Loucy (cell line): ENCODE data around the gene QRFP.

Source experiments
- H2AFZ ChIP-seq: fragments of 200-600 bp; sonication (generic); 2 replicates; pipeline ENCODE4 v1.6.0; 2016; ENCODE audit warnings: antibody characterized with exemption, mild to moderate bottlenecking, low read length, moderate library complexity
- H3F3A ChIP-seq: fragments of 200-600 bp; 2 replicates; pipeline ENCODE4 v1.6.0; 2016; ENCODE audit warnings: antibody characterized with exemption, low read depth, mild to moderate bottlenecking
- H3K27me3 ChIP-seq: fragments of 200-600 bp; sonication (generic); 2 replicates; pipeline ENCODE4 v1.6.1; 2014; ENCODE audit warnings: low read length, mild to moderate bottlenecking; ENCODE audit not compliant: insufficient read depth, poor library complexity, severe bottlenecking
- H3K36me3 ChIP-seq: fragments of 200-600 bp; sonication (generic); 2 replicates; pipeline ENCODE4 v1.6.1; 2016; ENCODE audit warnings: low read length; ENCODE audit not compliant: insufficient read depth
- H3K4me1 ChIP-seq: fragments of 200-600 bp; sonication (generic); 2 replicates; pipeline ENCODE4 v1.5.1; 2014; ENCODE audit warnings: low read length, mild to moderate bottlenecking; ENCODE audit not compliant: insufficient read depth, poor library complexity, severe bottlenecking
- H3K4me2 ChIP-seq: fragments of 200-600 bp; sonication (generic); 2 replicates; pipeline ENCODE4 v1.6.0; 2014; ENCODE audit warnings: antibody characterized with exemption, low read length, low read depth, mild to moderate bottlenecking; ENCODE audit not compliant: poor library complexity, severe bottlenecking
- H3K4me3 ChIP-seq: fragments of 200-600 bp; sonication (generic); 2 replicates; pipeline ENCODE4 v1.5.1; 2014; ENCODE audit warnings: low read length, mild to moderate bottlenecking, mixed read lengths; ENCODE audit not compliant: poor library complexity, severe bottlenecking
- H3K79me2 ChIP-seq: fragments of 200-600 bp; sonication (generic); 2 replicates; pipeline ENCODE4 v1.6.1; 2014; ENCODE audit warnings: low read length; ENCODE audit not compliant: insufficient read depth
- H3K9ac ChIP-seq: fragments of 200-600 bp; sonication (generic); 2 replicates; pipeline ENCODE4 v1.6.0; 2014; ENCODE audit warnings: mild to moderate bottlenecking, low read depth, low read length, moderate library complexity; ENCODE audit not compliant: poor library complexity, severe bottlenecking
- H3K9me2 ChIP-seq: fragments of 200-600 bp; sonication (generic); replicated peaks from 2 replicates; pipeline ENCODE4 v1.6.1; 2016; ENCODE audit warnings: low read depth, low read length, mixed read lengths
- H3K9me3 ChIP-seq: fragments of 200-600 bp; sonication (generic); 2 replicates; pipeline ENCODE4 v1.6.1; 2014; ENCODE audit warnings: mild to moderate bottlenecking, antibody characterized with exemption, low read length, low read depth; ENCODE audit not compliant: insufficient read depth
- H4K20me1 ChIP-seq: fragments of 200-600 bp; sonication (generic); 2 replicates; pipeline ENCODE4 v1.6.0; 2014; ENCODE audit warnings: antibody characterized with exemption, low read length, mild to moderate bottlenecking; ENCODE audit not compliant: insufficient read depth, poor library complexity, severe bottlenecking
- EZH2phosphoT487 ChIP-seq: fragments of 200-600 bp; IDR thresholded peaks from 2 replicates; pipeline ENCODE4 v1.6.1; 2018; ENCODE audit warnings: antibody characterized with exemption, mild to moderate bottlenecking, moderate library complexity, borderline replicate concordance
- TF ChIP-seq, protein P1 (sequence below): fragments of 200-600 bp; sonication (generic); conservative IDR thresholded peaks from 2 replicates; pipeline ENCODE4 v1.5.1; 2014; ENCODE audit warnings: mild to moderate bottlenecking, antibody characterized with exemption, low read length

Gene QRFP

DNA sequence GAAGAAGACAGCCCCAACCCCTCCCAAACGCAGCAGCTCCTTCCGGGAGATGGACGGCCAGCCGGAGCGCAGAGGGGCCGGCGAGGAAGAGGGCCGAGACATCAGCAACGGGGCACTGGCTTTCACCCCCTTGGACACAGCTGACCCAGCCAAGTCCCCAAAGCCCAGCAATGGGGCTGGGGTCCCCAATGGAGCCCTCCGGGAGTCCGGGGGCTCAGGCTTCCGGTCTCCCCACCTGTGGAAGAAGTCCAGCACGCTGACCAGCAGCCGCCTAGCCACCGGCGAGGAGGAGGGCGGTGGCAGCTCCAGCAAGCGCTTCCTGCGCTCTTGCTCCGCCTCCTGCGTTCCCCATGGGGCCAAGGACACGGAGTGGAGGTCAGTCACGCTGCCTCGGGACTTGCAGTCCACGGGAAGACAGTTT is 12.5 kb downstream of the QRFP start:
- Histone ChIP-seq H3F3A (no peaks in the 10 kb centered on the region), H3K4me3 (no peak overlapping the region), H3K4me1 (no peaks in the 10 kb centered on the region), H3K9ac (no peak overlapping the region), H3K4me2 (no peak overlapping the region), H3K36me3 (peaks cover 45% of the 10 kb centered on the region; the same call in 1 of the 2 replicates), H3K27me3 (no peaks in the 10 kb centered on the region), H4K20me1 (no peaks in the 10 kb centered on the region), H2AFZ (no peak overlapping the region), H3K9me3 (no peaks in the 10 kb centered on the region), H3K9me2 (no peaks in the 10 kb centered on the region), H3K79me2 (no peaks in the 10 kb centered on the region)
- TF ChIP-seq, protein P1, sequence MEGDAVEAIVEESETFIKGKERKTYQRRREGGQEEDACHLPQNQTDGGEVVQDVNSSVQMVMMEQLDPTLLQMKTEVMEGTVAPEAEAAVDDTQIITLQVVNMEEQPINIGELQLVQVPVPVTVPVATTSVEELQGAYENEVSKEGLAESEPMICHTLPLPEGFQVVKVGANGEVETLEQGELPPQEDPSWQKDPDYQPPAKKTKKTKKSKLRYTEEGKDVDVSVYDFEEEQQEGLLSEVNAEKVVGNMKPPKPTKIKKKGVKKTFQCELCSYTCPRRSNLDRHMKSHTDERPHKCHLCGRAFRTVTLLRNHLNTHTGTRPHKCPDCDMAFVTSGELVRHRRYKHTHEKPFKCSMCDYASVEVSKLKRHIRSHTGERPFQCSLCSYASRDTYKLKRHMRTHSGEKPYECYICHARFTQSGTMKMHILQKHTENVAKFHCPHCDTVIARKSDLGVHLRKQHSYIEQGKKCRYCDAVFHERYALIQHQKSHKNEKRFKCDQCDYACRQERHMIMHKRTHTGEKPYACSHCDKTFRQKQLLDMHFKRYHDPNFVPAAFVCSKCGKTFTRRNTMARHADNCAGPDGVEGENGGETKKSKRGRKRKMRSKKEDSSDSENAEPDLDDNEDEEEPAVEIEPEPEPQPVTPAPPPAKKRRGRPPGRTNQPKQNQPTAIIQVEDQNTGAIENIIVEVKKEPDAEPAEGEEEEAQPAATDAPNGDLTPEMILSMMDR: no peak
- TF ChIP-seq EZH2phosphoT487: no peak

DNA sequence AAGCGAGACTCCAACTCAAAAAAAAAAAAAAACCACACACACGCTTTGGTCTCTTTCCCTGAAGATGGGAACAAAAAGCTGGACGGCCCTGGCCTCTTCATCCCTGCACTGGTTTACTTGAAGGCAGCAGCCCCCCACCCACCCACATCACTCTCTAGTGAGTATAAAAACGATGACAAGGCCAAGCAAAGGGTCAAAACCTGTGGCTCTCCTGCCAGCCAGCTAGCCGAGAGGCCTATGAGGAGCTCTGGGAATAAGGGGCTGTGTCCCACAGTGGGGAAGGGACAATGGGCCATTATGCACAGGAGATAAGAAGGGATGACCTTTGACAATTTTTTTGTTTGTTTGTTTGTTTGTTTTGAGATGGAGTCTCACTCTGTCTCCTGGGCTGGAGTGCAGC is 13.1 kb downstream of the QRFP start:
- Histone ChIP-seq H3K79me2 (no peaks in the 10 kb centered on the region), H3K9me3 (no peaks in the 10 kb centered on the region), H3K4me1 (no peaks in the 10 kb centered on the region), H3K27me3 (no peaks in the 10 kb centered on the region), H3K4me3 (no peak overlapping the region), H3F3A (no peaks in the 10 kb centered on the region), H2AFZ (no peak overlapping the region), H4K20me1 (no peaks in the 10 kb centered on the region), H3K9me2 (no peaks in the 10 kb centered on the region), H3K9ac (no peak overlapping the region), H3K36me3 (peaks cover 49% of the 10 kb centered on the region; the same call in 1 of the 2 replicates), H3K4me2 (no peak overlapping the region)
- TF ChIP-seq, protein P1: no peak
- TF ChIP-seq EZH2phosphoT487: no peak

DNA sequence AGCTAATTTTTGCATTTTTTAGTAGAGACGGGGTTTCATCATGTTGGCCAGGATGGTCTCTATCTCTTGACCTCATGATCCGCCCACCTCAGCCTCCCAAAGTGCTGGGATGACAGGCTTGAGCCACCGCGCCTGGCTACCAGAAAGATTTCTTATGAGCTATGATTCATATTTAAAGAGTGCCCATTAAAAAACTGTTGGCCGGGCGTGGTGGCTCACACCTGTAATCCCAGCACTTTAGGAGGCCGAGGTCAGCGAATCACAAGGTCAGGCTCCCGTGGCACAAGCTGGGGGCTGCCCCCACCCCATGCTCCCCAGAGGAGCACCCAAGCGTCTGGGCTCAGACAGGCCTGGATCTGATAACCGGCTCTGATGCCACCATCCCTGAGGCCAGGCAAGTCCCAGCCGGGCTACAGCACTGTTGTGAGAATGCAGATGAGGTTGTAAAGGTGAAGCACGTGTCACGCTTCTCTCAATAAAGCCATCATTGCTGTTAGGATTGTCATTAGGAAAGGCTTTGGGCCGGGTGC is 13.9 kb downstream of the QRFP start:
- H3K36me3 ChIP-seq: peaks cover 53% of the 10 kb centered on the region; the same call in 1 of the 2 replicates
- H3K9ac ChIP-seq: no peak overlapping the region
- H2AFZ ChIP-seq: no peak overlapping the region

More for the DNA sequence above, 13.9 kb downstream of the QRFP start:
- no peaks in the 10 kb centered on the region for H3K79me2 ChIP-seq
- no peaks in the 10 kb centered on the region for H3K4me1 ChIP-seq
- no peaks in the 10 kb centered on the region for H3K9me2 ChIP-seq
- H3K27me3 ChIP-seq: no peaks in the 10 kb centered on the region
- no peak overlapping the region for H3K4me2 ChIP-seq
- no peak overlapping the region for H3K4me3 ChIP-seq
- no peaks in the 10 kb centered on the region for H3F3A ChIP-seq
- no peaks in the 10 kb centered on the region for H4K20me1 ChIP-seq
- H3K9me3 ChIP-seq: no peaks in the 10 kb centered on the region
- TF ChIP-seq, protein P1: no peak
- no peak for TF ChIP-seq EZH2phosphoT487
